ENCODE data around the gene MLXIP.
"Not testable (repeated sequence)": the region's sequence is repeated elsewhere in the genome, so short reads cannot be mapped to it uniquely, and the experiment has no call there.

The MLXIP gene

GRCh38 chr12:122150127-122150681, 71.6 kb downstream of the MLXIP start:
- no peak for DNase-seq

GRCh38 chr12:122152754-122153153, 74.2 kb downstream of the MLXIP start:
- no peak for DNase-seq

GRCh38 chr12:122155705-122156104, 77.1 kb downstream of the MLXIP start:
- no peak for DNase-seq

GRCh38 chr12:122158700-122159285, 80.2 kb downstream of the MLXIP start:
- no peak for DNase-seq

- no peak for DNase-seq
Measured at GRCh38 chr12:122159882-122160281, 81.3 kb downstream of the MLXIP start.

GRCh38 chr12:122160761-122161160, 82.2 kb downstream of the MLXIP start:
- DNase-seq: no peak

GRCh38 chr12:122161682-122162081, 83.1 kb downstream of the MLXIP start:
- DNase-seq: no peak

- DNase-seq: no peak
Measured at GRCh38 chr12:122162976-122163375, 84.4 kb downstream of the MLXIP start.

- peak; percentile 11 for DNase-seq
Measured at GRCh38 chr12:122166422-122167349, 88.1 kb downstream of the MLXIP start.

- DNase-seq: no peak
Measured at GRCh38 chr12:122167356-122167925, 88.9 kb downstream of the MLXIP start.

GRCh38 chr12:122168492-122168891, 89.9 kb downstream of the MLXIP start:
- DNase-seq: no peak

GRCh38 chr12:122171399-122171798, 92.8 kb downstream of the MLXIP start:
- no peak for DNase-seq

GRCh38 chr12:122172262-122172939, 93.8 kb downstream of the MLXIP start:
- no peak for DNase-seq

- no peak for DNase-seq
Measured at GRCh38 chr12:122174155-122174845, 95.7 kb downstream of the MLXIP start, which contains the start of gene IL31. Gene IL31 (minus strand): TSS chr12:122174221. CDS start chr12:122174172, 49 bp downstream.

GRCh38 chr12:122176473-122176872, 97.9 kb downstream of the MLXIP start:
- DNase-seq: not testable (repeated sequence)

GRCh38 chr12:122182887-122183587, 104.5 kb downstream of the MLXIP start, which contains the start of gene LRRC43:
Gene LRRC43 (plus strand): TSS chr12:122183123. CDS start chr12:122183145, 22 bp downstream.
- peak; percentile 12 for DNase-seq

GRCh38 chr12:122183588-122183940, 105.0 kb downstream of the MLXIP start:
- DNase-seq: no peak

GRCh38 chr12:122184517-122184916, 106.0 kb downstream of the MLXIP start:
- no peak for DNase-seq

GRCh38 chr12:122185079-122185478, 106.5 kb downstream of the MLXIP start:
- DNase-seq: no peak

- no peak for DNase-seq
Measured at GRCh38 chr12:122185494-122186082, 107.0 kb downstream of the MLXIP start.

GRCh38 chr12:122187466-122187865, 108.9 kb downstream of the MLXIP start:
- no peak for DNase-seq

All from activated effector memory CD4-positive, alpha-beta T cell treated with Interleukin-2 at 50 U/mL for 16 hours (primary cell).